Activated T-helper 1 cell treated with anti-CD3 and anti-CD28 coated beads, Interleukin-12 subunit alpha, Interleukin-12 subunit beta, Interleukin-2, Interleukin-4 antibody, amounts not matched to agents 30 ng/mL and 10 ng/mL and 1 ng/mL, durations not matched to agents 14 hours and 24 hours and 36 hours (primary cell): ENCODE measurements around the gene CXCR6. TPM values are rescaled to one million over a fixed set of nuclear protein-coding genes. Genes with fewer than 3 reads are reported as not detected.
A peak's percentile ranks its signal among the peaks of the same experiment; 100 is the strongest.

Source experiments
- DNase-seq: peaks from one replicate; pipeline ENCODE4 v3.0.0; 2021; ENCODE audit warnings: low spot score
- H3K27ac Mint-ChIP-seq: one replicate; pipeline ENCODE4 v1.8.0; 2021; ENCODE audit warnings: mild to moderate bottlenecking, mixed read lengths
- H3K27me3 Mint-ChIP-seq: one replicate; pipeline ENCODE4 v1.8.0; 2022; ENCODE audit warnings: mild to moderate bottlenecking, moderate library complexity, mixed read lengths; ENCODE audit not compliant: insufficient read depth
- H3K36me3 Mint-ChIP-seq: one replicate; pipeline ENCODE4 v1.8.0; 2021; ENCODE audit warnings: low read depth, mixed read lengths
- H3K4me1 Mint-ChIP-seq: one replicate; pipeline ENCODE4 v1.8.0; 2021; ENCODE audit warnings: low read depth, mixed read lengths
- H3K4me3 Mint-ChIP-seq: one replicate; pipeline ENCODE4 v1.8.0; 2021; ENCODE audit warnings: mild to moderate bottlenecking, moderate library complexity, mixed read lengths
- H3K9me3 Mint-ChIP-seq: one replicate; pipeline ENCODE4 v1.8.0; 2021; ENCODE audit warnings: mixed read lengths
- intact Hi-C: fragments of 100-400 bp; cut with micrococcal nuclease; formaldehyde crosslinking; loops from one replicate; pipeline ENCODE4 v1.15.1; 2024
- total RNA-seq: library from RNA; stranded (reverse); gene quantifications from 2 replicates; pipeline ENCODE4 v1.2.3, GENCODE V29; 2022

CXCR6 gene
- total RNA-seq, 1 donor from 2014 or later: 27.2 TPM

DNA sequence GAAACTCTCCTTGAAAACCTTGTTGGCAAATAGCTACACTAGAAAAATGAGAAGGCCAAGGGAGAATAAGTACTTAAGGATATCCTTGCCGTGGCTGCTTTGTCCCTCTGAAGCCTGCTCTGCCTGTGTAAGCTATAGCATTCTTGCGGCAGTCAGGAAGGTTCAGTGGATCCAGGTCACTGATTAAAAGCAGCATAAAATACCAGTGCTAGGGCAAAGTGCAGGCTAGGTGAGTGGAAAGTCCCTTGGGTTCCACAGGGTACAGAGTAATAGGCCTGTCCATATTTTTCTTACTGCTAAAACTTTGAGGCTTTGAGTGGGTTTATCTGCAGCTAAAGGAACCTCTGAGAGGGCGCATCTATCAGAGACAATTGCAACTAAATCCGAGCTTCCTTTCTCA is 10.3 kb downstream of the CXCR6 start:
- Mint-ChIP-seq H3K27me3 (no peaks in the 10 kb centered on the region), H3K36me3 (peaks cover 77% of the 10 kb centered on the region), H3K4me3 (no peak overlapping the region), H3K4me1 (peaks cover 83% of the 10 kb centered on the region), H3K9me3 (no peaks in the 10 kb centered on the region), H3K27ac (peak overlapping the region; percentile 22)
- no peak for DNase-seq
- intact Hi-C loops: no loop called here

DNA sequence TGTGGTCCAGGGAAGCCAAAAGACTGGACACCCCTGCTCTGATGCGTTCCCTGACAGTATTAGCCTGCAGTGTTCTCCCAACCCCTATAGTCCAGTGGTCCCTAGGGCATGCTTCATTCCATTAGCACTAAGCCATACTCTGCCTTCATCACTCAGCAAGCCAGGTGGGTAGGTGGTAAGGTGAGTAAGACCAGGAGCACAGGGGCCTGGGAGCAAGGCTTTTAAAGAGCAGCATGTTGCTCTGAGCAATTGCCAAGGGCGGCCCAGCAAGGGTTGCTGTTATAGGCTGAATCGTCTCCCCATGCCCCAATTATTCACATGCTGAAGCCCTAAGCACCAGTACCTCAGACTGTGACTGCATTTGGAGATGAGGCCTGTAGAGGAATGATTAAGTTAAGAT is 11.0 kb downstream of the CXCR6 start:
- intact Hi-C loops: no loop called here
- Mint-ChIP-seq H3K9me3 (no peaks in the 10 kb centered on the region), H3K4me1 (peaks cover 80% of the 10 kb centered on the region), H3K27ac (peak overlapping the region; percentile 40), H3K27me3 (no peaks in the 10 kb centered on the region), H3K36me3 (peaks cover 77% of the 10 kb centered on the region), H3K4me3 (no peak overlapping the region)
- DNase-seq: no peak

DNA sequence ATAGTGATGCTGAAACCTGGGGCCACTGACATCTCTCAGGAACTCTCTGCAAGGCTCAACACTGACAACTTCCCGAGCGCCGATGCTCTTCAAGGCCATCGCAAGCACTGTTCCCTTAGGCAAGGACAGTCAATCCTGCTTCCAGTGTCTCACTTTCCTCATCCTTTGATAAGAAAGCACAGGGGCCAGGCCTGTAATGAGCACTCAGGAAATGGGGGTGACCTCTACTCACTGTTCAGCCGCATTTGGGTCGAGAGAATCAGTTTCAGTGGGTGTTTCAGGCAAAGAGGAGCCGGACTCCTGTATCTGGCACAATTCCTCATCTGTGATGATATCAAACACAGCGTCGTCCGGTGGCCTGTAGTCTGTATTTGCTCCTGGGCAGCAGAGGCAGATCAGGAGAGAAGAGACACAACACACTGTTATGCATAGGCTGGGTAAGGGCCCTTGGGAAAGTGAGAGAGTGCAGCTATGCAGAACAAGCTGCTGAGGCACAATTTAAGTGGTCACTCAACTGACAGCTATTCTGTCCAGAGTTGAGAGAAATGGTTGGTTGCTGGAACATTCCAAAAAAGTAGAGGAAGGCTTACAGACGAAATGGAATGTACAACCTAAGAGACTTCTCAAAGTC is 11.9 kb downstream of the CXCR6 start:
- peaks cover 78% of the 10 kb centered on the region for H3K36me3 Mint-ChIP-seq
- H3K4me3 Mint-ChIP-seq: no peak overlapping the region

DNA sequence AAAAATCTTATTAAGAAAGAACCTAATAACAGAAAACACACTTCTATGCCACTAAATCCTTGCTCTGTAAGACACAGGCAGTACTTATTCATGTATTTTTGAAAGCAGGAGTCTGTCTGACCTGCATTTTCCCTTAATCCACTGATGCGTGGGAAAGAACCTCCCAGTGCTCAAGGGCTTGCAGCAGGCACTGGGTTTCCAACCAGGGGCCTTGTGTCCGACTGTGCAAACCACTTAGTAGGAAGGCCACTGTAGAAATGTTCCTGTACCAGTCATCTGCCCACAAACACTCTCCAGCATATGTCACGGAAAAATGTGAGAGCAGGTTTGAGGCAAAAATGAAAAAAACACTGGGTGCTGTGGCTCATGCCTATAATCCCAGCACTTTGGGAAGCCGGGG is 12.4 kb downstream of the CXCR6 start:
- no peaks in the 10 kb centered on the region for H3K27me3 Mint-ChIP-seq
- peaks cover 84% of the 10 kb centered on the region for H3K36me3 Mint-ChIP-seq
- DNase-seq: no peak
- no peak overlapping the region for H3K4me3 Mint-ChIP-seq
- H3K27ac Mint-ChIP-seq: peak overlapping the region; percentile 13
- H3K9me3 Mint-ChIP-seq: peaks cover under 1% of the 10 kb centered on the region
- intact Hi-C loops: no loop called here
- peaks cover 74% of the 10 kb centered on the region for H3K4me1 Mint-ChIP-seq

More for the DNA sequence above, 11.9 kb downstream of the CXCR6 start:
- Mint-ChIP-seq H3K9me3 (no peaks in the 10 kb centered on the region), H3K4me1 (peaks cover 76% of the 10 kb centered on the region), H3K27me3 (no peaks in the 10 kb centered on the region), H3K27ac (no peak overlapping the region)
- intact Hi-C loops: no loop called here
- no peak for DNase-seq

DNA sequence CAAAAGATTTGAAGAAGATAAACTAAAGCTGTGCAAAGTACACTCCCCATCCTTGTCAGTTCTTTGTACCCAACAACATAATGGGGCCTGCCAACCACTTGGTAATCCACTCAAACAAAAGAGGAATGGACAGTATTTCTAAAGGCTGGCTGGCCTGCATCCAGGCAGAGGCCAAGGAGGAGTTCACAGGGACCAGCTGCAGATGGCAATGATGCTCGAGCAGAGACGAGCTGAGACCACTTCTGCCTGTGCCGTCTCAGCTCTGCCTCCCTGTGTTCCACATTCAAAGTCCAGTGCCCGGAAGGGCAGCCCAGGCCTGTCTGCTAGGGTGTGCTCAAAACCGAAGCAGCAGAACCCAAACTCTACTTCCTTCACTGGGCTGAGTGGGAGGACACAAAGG is 14.3 kb downstream of the CXCR6 start:
- H3K9me3 Mint-ChIP-seq: peaks cover 4% of the 10 kb centered on the region
- no peak overlapping the region for H3K4me3 Mint-ChIP-seq
- peaks cover 88% of the 10 kb centered on the region for H3K36me3 Mint-ChIP-seq
- H3K27me3 Mint-ChIP-seq: no peaks in the 10 kb centered on the region
- intact Hi-C loops: no loop called here
- no peak for DNase-seq
- H3K4me1 Mint-ChIP-seq: peaks cover 71% of the 10 kb centered on the region
- H3K27ac Mint-ChIP-seq: no peak overlapping the region

DNA sequence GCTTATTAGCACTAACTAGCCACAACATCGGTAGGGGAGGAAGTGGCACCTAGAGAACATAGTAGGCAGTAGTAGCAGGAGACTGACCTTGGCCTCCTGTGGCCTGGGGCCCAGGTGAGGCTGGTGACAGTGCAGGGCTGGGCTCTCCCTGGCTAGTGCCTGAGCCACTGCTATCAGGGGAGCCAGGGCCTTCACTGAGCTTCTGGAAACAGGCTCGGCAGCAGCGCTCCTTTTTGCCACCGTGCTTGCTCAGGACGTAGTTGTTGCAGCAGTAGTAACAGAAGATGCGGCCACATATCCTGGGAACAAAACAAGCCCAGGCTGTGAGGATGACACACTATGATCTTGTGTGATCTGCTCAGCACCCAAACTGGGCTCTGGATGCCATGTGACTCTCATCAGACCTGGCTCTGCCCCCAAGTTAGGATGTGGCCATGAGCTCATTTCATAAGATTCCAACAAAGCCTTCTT is 15.1 kb downstream of the CXCR6 start:
- Mint-ChIP-seq H3K4me1 (peaks cover 71% of the 10 kb centered on the region), H3K36me3 (peaks cover 88% of the 10 kb centered on the region), H3K9me3 (peaks cover 4% of the 10 kb centered on the region), H3K4me3 (no peak overlapping the region), H3K27ac (no peak overlapping the region), H3K27me3 (no peaks in the 10 kb centered on the region)
- intact Hi-C loops: no loop called here
- no peak for DNase-seq

DNA sequence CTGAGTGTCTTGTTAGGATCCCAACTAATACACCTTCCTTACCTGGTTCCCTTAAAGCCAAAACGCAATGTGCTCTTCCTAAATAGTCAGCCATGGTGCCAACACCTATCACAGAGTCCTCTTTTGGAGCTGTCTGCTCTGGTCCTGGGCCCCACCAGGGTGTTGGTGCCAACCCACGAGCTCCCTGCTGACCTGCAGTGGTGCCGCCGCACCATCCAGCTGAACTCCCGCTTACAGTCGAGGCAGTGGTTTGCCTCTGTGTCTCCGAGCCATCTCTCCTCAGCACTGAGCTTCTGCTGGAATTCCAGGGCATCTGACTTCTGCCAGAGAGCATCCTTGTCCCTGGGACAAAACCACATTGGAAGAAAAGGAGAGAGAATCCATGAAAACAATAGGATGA is 15.9 kb downstream of the CXCR6 start:
- H3K4me1 Mint-ChIP-seq: peaks cover 71% of the 10 kb centered on the region
- no peak for DNase-seq
- H3K27me3 Mint-ChIP-seq: no peaks in the 10 kb centered on the region
- peaks cover 4% of the 10 kb centered on the region for H3K9me3 Mint-ChIP-seq
- H3K4me3 Mint-ChIP-seq: no peak overlapping the region
- H3K36me3 Mint-ChIP-seq: peaks cover 89% of the 10 kb centered on the region
- intact Hi-C loops: no loop called here
- H3K27ac Mint-ChIP-seq: peak overlapping the region; percentile 0

DNA sequence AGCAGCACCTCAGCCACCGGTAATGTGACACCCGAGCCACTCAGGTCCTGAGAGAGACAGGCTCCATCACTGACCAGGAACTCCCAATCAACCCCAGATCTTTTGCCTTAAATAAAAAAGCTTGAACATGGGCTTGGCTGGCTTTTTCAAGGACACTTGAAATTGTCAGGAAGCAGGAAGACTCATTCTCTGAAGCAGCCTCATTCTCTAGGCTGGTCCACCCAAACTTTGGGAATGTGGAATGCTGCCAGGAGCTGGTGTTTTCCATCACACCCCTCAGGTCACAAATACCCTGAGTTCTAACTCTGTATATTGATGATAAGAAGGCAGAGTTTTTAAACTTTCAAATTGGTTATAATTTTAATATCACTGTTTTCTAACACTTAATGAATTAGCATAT is 17.0 kb downstream of the CXCR6 start:
- intact Hi-C loops: loop anchor here (5.0 kb wide), 1 partner anchor 247 kb away; the partner anchor contains the start of gene CCR1
- H3K4me1 Mint-ChIP-seq: peaks cover 71% of the 10 kb centered on the region

DNA sequence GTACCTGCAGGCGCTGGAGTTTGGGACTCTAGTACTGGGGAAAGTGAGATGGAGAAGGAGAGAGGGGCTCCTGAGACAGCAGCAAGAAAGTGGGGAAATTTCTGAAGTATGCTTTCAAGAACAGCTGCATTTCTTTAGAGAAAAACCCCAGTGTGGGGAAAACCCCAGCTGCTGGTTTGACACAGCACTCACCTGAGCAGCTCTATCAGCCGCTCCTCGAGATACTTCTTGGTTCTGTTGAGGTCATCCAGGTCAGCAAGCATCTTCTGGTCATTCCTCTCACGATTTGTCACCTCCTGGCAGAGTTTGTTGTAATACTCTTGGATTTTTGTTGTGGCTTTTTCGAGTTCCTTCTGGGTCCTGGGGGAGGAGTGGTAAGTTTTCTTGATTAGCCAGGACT is 18.8 kb downstream of the CXCR6 start:
- Mint-ChIP-seq H3K36me3 (peaks cover 83% of the 10 kb centered on the region), H3K27me3 (no peaks in the 10 kb centered on the region), H3K27ac (peak overlapping the region; percentile 73), H3K9me3 (peaks cover 4% of the 10 kb centered on the region), H3K4me1 (peaks cover 88% of the 10 kb centered on the region), H3K4me3 (peak overlapping the region; percentile 54)
- intact Hi-C loops: loop anchor here (1.0 to 5.0 kb wide), 3 partner anchors 12 to 245 kb away; partner anchors contain the start of gene CCR1
- DNase-seq: peak; percentile 48

More for the DNA sequence above, 17.0 kb downstream of the CXCR6 start:
- no peak for DNase-seq
- no peaks in the 10 kb centered on the region for H3K27me3 Mint-ChIP-seq
- peaks cover 4% of the 10 kb centered on the region for H3K9me3 Mint-ChIP-seq
- peak overlapping the region; percentile 65 for H3K27ac Mint-ChIP-seq
- H3K4me3 Mint-ChIP-seq: no peak overlapping the region
- H3K36me3 Mint-ChIP-seq: peaks cover 83% of the 10 kb centered on the region

DNA sequence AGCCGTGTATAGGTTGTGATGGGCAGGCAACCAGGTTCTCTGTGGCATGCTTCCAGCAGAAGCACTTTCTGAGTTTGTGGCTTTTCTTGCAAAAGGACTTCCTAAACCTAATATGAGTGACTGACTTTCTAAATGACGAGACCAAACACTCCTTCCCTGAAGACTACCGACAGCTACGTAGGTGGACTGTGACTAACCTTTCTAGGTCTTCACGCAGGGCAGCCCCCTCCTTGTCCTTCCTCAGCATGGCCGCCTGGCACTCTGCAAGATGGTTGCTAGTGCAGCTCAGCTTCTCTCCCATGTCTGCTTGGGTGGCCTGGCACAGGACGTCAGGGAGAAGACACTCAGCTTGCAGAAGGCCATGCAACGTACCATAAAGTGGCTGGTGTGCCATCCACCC is 20.9 kb downstream of the CXCR6 start:
- Mint-ChIP-seq H3K27me3 (no peaks in the 10 kb centered on the region), H3K4me1 (peaks cover 91% of the 10 kb centered on the region), H3K27ac (peak overlapping the region; percentile 52), H3K36me3 (peaks cover 85% of the 10 kb centered on the region), H3K9me3 (peaks cover 4% of the 10 kb centered on the region), H3K4me3 (peak overlapping the region; percentile 60)
- peak; percentile 56 for DNase-seq
- intact Hi-C loops: loop anchor here (1.0 to 5.0 kb wide), 10 partner anchors 8 to 337 kb away; partner anchors contain the start of genes CCR1 and CXCR6

DNA sequence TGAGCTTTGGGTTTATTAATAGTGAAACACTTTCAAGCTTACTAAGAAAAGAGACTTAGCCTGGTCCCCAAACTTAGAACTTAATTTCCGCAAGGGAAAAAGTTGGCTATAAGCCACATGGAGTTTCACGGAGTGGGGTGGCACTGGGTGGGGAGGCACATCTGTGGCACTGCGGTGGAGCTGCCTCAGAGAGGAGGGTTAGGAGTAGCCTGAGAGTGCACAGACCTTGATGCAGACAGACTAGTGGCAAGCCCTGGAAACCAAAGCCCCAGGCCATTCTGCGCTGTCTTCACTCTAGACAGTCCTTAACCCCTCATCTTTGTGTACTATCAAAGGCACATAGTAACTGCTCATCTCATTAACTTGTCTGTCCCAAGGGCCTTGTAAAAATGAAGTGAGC is 22.0 kb downstream of the CXCR6 start:
- Mint-ChIP-seq H3K27me3 (no peaks in the 10 kb centered on the region), H3K4me1 (peaks cover 96% of the 10 kb centered on the region)
- intact Hi-C loops: loop anchor here (2.0 kb wide), 1 partner anchor 336 kb away; no protein-coding TSS in a partner anchor

DNA sequence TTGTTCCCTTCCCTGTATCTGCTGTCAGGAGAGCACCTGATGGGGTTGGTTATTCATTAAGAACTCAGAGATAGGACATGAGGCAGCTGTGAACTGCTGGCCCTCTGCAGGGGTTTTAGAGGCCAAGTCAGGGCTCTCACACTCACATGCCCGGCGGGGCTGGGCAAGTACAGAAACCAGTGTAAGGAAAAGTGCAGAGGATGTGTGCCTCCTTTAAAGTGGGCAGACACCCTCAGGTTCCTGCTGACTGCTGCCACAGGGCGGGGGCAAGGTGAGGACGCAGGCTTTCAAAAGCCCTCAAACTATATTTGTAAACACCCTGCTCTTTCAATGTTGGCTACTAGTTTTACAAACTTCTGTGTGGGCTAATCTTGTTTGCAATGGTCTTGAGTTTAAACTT is 22.4 kb downstream of the CXCR6 start:
- H3K4me3 Mint-ChIP-seq: peak overlapping the region; percentile 20

More for the DNA sequence above, 22.0 kb downstream of the CXCR6 start:
- peak overlapping the region; percentile 59 for H3K27ac Mint-ChIP-seq
- H3K9me3 Mint-ChIP-seq: peaks cover 4% of the 10 kb centered on the region
- peaks cover 84% of the 10 kb centered on the region for H3K36me3 Mint-ChIP-seq
- peak overlapping the region; percentile 20 for H3K4me3 Mint-ChIP-seq
- DNase-seq: no peak

DNA sequence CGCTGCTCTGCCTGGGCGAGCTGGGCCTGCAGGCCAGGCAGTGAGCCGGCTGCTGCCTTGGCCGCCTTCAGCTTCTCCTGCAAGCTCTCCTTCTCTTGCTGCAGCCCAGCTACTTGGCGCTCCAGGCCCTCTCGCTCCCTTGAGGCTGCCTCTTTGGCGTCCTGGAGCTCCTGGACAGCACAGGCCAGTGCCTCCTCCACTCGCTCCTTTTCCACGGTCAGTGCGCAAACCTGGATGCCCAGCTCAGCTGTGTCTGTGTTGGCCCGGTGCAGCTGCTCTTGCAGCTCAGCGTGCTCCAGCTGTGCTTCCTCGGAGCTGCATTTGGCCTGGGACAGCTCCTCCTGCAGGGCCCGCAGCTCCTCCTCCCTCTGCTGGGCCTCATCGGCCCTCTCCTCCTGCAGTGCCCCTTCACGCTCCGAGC is 23.1 kb downstream of the CXCR6 start:
- Mint-ChIP-seq H3K4me1 (peaks cover 100% of the 10 kb centered on the region), H3K36me3 (peaks cover 82% of the 10 kb centered on the region), H3K27ac (no peak overlapping the region), H3K9me3 (no peaks in the 10 kb centered on the region), H3K27me3 (no peaks in the 10 kb centered on the region), H3K4me3 (peak overlapping the region; percentile 37)
- intact Hi-C loops: no loop called here
- DNase-seq: no peak

More for the DNA sequence above, 22.4 kb downstream of the CXCR6 start:
- Mint-ChIP-seq H3K36me3 (peaks cover 84% of the 10 kb centered on the region), H3K27me3 (no peaks in the 10 kb centered on the region), H3K9me3 (peaks cover 4% of the 10 kb centered on the region), H3K27ac (peak overlapping the region; percentile 59), H3K4me1 (peaks cover 97% of the 10 kb centered on the region)
- intact Hi-C loops: loop anchor here (2.0 kb wide), 1 partner anchor 335 kb away; no protein-coding TSS in a partner anchor
- DNase-seq: no peak
